Measurements from ENCODE around the gene LRRC28.
"Not testable (repeated sequence)": the region's sequence is repeated elsewhere in the genome, so short reads cannot be mapped to it uniquely, and the experiment has no call there.

The LRRC28 gene

DNA sequence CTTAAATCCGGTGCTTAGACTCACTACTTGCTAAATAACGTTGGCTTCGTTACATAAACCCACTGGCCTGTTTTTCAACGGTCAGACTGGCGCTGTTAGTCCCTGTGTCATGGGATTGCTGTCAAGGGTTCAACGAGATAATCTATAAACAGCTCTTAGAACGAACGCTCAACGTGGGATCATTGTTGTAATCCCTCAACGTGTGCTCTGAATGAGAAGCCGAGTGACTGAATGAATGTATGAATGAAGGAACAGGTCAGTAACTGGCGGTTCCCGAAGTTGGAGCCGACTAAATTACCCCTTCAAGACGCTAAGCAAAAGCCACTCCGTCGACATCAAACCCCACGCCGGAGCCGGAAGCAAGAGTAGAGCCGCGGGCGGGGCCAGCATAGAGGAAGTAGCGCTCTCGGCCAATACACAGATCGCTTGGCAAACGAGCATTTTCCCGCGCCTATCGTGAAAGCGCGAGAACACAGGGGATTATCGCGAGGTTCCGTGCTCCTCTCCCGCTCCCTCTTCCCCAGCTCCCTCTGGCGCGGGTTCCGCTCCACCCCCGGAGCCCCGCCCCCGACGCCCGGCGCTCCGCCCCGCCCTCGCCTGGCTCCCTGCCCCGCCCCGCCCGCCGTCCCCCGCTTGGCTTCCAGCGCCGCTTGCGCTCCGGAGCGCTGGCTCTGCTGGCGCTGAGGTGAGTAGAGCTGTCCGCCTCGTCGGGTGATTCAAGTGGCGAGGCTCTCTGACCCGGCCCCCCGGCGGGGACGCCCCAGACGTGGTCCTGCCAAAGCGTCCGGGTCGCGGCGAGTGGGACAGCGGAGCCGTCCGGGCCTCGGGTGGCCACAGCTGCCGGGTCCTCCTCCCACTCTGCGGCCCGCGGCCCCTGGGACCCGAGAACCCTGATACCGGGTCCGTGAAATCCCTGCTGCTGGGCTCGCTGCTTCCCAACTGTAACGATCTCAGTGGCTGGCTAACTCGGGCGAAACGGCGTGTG is at the start of gene LRRC28:
TSS of gene LRRC28 (plus strand) at position 625 of the 985 bp plus-strand sequence. CDS start 4,477 bp downstream, outside the sequence.
- peak; percentile 92 for DNase-seq

DNA sequence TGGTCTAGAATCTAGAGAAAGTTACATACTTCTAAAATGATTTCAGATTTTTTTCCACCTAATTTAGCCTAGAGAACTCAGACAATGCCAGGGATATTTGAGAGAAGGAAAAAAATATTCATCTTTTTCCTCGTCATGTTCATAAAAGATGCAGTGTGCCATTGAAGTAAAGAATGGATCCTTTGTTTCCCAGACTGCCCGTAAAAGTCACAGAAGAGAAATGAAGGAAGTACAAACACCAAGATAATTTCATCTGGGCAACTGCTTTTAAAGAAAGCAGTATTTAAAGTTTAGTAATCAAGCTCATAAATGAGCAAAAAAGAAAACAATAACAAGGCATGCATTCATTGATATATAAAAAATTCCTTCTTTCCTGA is 49.1 kb upstream of the LRRC28 start:
- no peak for DNase-seq

DNA sequence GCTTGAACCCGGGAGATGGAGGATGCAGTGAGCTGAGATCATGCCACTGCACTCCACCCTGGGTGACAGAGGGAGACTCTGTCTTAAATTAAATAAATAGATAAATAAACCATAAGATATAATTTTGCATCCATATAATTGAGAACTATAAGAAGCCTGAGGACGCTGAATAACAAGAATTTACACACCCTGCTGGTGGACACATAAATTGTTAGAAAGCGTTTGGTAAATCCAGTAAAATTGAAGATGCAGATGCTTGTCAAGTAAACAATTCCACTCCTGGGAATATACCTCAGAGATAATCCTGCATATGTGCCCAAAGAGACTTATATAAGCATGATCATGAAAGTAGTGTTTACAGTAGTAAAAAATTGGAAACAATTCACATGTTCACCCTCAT is 43.6 kb upstream of the LRRC28 start:
- DNase-seq = no peak

DNA sequence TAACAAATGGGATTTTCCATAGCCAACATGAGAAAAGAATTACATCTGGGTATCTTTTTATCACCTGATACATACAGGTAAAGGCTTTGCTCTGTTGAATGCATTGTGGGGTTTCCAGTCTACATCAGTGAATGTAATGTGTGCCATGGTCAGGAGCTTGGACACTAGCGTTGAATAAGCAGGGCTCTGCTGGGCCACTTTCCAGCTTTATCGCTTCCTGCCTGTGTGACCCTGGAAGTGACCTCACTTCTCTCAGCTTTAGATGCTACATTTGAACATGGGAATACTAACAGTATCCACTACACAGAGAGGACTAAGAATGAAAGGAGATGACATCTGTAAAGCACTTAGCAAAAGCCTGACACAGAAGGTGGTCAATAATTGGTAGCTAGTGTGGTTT is 42.0 kb upstream of the LRRC28 start:
- DNase-seq = no peak

DNA sequence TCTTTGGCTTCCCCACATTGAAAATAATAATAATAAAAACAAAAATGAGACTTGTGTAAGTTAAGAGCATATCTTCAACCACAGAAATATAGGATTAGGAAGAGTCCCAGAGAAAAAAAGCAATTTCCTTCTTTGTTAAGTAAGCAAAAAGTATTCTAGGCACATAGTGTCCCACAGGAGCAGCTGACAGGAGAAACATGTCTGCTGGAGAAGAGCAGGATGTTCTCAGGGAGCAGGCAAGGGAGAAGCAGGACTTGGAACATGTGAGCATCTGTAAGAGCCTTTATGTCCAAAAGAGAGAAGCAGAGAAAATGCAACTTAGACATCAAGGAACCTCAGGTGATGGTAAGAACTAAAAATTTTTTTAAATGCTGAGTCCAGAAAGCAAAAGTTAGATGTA is 40.9 kb upstream of the LRRC28 start:
- DNase-seq = no peak

DNA sequence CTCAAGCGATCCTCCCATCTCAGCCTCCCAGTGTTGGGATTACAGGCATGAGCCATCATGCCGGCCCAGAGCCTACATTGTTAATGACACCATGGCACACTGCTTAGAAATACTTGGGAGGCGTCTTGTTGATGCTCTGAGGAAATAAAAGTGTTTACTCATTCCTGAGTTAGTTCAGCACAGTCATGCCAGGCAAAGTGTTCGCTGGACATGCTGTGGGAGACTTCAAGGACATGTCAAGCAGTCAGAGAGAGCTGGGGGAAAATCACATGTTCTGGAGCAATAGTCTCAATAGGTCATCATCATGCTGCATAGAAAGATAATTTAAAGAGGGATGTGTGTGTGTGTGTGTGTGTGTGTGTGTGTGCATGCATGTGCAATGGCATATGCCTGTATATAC is 39.4 kb upstream of the LRRC28 start:
- no peak for DNase-seq

DNA sequence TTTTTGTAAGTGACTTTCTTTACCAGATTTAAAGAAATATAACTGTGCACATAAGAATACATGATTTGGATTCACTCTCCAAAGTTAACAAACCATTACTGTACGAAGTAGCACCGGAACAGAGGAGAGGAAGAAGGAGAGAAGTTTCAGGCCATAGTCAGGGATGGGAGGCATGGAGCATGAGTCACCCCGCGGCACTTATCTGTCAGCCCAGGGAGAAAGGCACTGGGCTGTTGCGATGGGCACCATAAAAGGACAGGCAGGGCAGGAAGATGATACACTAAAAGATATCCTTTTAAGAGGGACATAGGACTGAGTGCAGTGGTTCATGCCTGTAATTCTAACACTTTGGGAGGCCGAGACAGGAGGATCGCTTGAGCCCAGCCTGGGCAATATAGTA is 38.9 kb upstream of the LRRC28 start:
- no peak for DNase-seq

DNA sequence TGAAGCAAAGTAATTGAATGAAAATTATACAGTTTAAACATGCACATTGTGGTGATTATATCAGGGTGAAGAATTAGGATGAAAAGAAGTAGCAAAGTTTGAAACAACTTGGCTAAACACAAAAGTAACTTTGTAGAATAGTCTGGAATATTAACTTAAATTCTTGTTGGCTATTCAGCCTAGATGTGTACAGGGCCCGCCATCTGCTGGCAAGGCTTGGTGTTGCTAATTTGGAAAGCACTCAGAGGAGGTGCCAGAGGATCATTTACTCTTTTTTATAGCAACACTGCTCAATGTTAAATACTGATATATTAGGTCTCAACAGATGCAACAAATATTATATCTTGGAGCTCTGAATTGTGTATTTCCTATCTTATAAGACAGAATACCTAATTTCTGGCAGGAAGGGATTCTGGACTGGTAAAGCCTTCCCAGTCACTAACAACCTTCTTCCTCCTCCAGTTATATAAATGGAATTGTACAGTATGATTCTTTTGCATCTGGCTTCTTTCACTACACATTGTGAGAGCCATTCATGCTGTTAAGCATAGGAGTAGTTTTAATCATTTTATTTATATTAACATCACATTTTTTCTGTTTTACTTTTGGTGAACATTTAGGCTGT is 38.0 kb upstream of the LRRC28 start:
- peak; percentile 58 for DNase-seq

DNA sequence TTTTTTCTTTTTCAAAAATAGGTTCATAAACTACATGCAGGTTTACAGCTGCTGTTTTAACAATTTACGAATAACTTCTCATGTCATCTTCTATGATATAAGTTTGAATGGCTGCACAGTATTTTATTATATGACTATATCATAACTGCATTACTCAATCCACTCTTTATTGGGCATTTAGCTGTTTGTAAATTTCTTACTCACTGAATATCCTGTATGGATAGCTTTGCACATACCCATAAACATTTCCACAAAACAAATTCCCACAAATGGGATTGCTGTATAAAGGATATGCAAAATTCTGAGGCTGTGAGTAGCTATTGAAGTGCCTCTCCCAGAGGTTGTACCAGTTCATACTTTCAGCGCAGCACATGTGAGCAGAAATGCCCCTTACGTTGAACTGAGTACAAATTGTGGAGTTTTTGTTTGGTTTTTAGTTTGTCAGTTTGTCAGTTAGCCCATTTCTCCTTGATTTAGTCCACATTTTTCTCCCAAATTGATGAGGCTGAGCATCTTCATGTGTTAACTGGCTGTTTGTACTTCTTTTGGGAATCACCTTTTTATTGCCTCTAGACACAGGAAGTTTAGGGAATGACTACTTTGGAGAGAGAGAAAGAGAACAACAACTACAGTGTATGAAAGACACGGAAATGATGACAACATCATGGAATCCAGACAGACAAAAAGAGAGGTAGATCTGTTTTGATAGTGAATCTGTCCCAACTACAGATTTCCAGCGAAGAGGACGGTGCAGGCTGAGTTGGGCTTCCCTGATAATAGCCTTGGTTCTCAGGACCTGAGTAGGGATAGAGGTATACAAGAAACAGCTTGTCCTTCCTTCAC is 26.7 kb upstream of the LRRC28 start:
- no peak for DNase-seq

DNA sequence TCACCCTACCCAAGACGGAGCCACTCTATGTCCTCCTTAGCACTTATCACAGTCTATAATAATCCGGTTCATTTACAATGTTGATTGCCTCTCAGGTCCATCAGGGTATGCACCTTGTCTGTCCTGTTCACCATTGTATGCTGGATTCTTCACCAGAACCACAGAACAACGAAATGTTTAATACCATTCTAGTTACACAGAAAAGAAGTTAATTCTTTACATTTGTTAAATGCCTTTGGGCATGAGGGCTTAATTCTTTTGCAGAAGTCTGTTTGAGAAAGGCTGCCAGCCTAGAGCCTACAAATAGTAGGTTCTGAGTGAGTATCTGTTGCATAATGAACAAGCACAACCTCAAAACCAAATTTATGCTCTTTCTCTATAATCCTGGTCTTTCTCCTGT is 24.5 kb upstream of the LRRC28 start:
- DNase-seq = no peak

DNA sequence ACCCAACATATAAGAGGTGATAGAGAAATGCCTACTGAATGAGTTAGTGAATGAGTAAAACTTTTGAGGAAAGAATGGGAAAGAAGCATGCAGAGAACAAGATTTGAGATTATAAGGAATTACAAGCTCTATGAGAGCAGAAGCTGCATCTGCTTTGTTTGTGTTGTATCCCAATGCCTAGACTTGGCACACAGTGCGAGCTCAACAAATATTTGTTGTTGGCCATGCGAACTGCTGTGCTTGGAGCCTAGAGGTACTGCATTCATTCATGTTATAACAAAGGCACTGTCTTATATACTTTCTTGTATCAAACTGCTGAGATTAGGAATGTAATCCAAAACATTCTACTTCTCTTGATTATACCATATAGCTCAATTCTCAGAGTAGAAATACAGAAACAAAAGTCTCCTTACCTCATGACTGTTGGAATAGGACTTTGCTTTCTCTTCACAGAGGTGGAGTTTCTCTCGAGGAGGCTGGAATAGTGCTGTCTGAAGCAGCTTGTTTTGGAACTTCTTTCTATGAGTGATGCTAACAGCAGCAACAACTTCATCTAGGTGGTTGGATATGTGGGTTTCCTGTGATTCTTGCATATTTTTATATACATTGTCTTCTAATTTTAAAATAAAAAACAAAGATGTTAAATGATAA is 23.0 kb upstream of the LRRC28 start:
- DNase-seq = no peak

DNA sequence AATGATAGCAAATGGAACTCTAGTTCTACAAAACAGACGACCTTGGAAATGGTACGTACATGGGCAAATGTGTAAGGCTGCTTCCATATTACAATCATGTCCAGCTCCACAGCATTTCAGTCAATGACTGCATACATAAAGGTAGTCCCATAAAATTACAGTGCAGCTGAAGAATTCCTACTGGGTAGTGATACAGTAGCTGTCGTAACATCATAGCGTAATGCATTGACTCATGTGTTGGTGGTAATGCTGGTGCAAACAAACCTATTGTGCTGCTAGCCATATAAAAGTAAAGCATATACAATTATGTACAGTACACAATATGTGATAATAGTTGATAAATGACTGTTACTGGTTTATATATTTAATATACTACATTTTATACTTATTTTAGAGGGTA is 20.4 kb upstream of the LRRC28 start:
- DNase-seq = no peak

DNA sequence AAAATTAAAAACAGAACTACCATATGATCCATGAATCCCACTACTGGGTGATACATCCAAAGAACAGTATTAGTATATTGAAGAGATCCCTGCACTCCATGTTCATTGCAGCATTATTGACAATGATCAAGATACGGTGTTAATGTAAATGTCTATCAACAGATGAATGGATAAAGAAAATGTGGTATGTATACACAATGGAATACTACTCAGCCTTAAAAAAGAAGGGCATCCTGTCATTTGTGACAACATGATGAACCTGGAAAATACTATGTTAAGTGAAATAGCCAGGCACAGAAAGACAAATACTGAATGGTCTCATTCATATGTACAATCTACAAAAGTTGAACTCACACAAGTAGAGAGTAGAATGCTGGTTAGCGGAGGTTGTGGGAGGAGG is 18.5 kb upstream of the LRRC28 start:
- no peak for DNase-seq

DNA sequence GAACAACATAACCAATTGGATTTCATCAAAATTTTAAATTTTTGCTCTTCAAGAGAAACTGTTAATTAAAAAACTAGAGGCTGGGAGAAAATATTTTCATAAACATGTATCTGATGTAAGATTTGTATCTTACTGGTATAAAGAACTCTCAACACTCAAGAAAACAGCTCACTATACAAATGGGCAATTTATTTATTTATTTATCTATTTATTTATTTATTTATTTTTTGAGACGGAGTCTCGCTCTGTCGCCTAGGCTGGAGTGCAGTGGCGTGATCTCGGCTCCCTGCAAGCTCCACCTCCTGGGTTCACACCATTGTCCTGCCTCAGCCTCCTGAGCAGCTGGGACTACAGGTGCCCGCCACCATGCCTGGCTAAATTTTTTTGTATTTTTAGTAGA is 17.1 kb upstream of the LRRC28 start:
- DNase-seq = not testable (repeated sequence)

DNA sequence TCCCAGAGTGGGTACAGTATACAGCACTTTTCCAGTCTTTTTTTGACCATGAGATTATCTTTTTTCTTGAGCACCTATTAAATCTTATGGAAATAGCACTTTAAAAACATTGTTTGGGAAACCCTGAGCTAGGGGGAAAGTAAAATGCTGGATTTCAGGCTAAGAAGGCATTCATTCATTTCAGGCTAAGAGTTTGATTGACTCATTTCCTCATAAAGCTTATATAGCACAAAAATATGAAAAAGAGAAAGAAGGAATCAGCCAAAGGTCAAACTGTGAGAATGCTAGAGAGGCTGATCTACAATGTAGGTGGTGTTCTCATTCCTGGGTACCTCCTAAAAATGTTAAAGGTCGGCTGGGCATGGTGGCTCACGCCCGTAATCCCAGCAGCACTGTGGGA is 12.4 kb upstream of the LRRC28 start:
- DNase-seq = no peak

DNA sequence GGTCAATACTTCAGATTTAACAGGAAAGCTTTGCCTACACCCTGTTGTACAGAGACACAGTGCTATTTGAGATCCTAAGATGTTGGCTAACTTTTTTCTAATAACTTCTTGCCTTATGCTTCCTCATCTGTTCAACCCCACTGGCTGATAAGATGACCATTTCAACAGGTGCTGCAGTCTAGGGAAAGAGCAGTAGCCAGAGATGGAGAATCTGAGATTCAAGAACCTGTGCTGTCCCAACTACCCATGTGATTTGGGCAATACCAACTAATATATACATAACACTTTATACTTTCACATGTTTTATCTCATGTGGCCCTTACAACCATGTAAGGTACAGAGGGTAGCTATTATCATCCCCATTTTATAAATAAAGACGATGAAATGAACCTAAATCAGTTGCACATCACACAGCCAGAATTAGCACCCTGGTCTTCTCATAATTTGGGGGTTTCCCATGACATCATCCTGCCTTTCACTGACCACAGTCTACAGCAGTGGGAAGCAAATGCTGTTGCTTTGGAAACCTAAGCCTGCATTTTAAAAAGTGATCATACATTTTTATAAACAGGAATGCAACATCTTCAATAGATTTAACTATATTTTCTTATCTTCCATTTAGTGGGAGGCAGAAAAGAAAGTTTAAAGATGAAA is 11.6 kb upstream of the LRRC28 start:
- no peak for DNase-seq

DNA sequence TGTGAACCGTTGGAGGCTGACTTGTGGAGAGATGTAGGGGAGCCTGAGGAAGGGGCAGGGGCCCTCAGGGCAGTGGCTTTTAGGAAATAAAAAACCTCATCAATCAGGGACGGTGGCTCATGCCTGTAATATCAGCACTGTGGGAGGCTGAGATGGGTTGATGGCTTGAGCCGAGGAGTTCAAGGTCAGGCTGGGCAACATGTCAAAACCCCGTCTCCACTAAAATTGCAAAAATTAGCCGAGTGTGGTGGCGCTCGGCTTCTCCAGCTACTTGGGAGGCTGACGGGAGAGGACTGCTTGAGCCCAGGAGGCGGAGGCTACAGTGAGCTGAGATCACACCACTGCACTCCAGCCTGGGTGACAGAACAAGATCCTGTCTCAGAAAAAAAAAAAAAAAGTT is 9.5 kb upstream of the LRRC28 start:
- no peak for DNase-seq

DNA sequence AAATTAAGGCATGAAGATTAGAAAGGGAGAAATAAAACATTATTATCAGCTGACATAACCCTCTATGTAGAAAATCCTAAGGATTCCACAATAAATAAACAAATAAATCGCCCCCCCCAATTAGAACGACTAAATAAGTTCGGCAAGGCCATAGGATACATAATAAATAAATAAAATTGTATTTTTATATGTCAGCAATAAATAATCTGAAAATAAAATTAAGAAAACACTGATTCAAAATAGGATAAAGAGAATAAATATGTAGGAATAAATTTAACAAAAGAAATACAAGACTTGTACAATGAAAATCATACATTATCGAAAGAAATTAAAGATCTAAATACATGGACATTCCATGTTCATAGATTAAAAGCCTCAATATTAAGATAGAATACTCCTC is 7.0 kb upstream of the LRRC28 start:
- no peak for DNase-seq

DNA sequence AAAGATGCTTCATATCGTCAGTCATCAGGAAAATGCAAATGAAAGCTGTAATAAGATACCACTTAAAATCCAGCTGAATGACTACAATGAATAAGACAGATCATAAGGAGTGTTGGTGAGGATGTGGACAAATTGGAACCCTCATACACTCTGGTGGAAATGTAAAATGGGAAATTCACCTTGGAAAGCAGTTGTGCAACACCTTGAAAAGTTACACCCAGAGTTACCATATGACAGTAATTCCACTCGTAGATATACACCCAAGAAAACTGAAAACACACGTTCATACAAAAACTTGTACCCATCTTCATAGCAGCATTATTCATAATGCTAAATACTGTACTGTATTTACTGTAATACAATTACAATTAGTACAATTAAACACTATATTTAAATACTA is 4.2 kb upstream of the LRRC28 start:
- no peak for DNase-seq

DNA sequence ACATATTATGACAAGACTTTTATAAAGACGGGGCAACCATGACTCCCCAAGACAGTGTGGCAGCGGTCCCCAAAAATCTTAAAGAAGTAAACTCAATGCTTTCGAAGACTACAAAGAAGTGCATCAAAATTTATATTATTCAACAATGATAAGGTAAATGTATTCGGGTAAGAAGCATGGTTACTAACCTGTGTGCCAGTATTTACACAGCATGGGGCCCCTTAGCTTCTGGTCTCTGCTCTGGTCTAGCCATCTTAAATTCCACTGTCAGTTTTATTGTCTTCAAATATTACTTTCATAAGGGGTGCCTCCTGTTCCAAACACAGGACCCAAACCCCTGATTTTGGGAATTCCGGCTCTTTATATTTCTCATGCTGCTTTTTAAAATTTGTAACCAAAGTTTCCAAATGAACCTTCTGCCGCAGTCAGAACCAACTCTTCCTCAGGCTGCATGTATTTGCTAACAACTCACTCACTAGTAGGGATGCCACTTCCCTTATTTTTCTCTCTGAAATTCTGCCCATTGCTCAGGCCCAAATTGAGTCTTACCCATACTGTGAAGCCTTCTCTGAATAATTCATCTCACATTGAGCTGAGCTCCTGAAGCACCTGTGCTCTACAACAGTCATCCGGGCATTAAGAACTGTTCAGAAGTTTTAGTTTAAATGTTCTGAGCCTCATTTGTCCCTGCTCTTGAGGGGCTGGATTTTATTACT is 3.1 kb upstream of the LRRC28 start:
- no peak for DNase-seq

DNA sequence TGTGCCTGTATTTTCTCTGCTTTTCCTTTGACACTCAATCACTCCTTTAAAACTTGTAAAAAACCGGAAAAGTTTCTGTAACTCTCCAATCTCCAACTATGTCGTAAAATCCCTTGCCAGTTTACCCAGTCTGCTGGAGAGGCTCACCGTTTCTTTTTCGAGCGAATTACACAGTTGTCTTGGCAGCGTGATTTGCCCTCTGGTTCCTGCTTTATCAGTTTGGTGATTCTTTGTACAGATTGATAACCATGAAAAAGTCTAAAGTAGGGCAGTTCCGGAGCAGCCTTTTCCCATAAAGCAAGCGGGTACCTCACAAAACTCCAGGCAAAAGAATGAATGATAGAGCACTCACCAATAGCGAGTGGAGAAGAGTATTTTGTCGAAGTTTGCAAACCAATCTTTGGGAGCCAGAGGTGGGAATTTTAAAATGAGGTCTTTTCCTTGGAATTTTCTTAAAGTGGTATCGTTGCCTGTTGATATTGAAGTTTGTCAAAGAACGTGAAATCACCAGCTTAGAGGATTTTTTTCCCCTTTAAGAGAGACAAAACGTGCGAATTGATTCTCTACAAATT is 1.9 kb upstream of the LRRC28 start, which contains the start of gene TTC23:
TSS of gene TTC23 (minus strand) at position 312 of the 572 bp plus-strand sequence. CDS start 20,869 bp downstream, outside the sequence.
- DNase-seq = no peak
